ENCODE data around the gene NTRK2. TPM values are rescaled to one million over a fixed set of nuclear protein-coding genes. Genes with fewer than 3 reads are reported as not detected.

The NTRK2 gene
- total and polyA plus RNA-seq, 10 of the 15 experiments (the other 5 are each of a cell fraction or from before 2014, with no cell fraction given): 0.42 to 4.6 (median 0.65) TPM

DNA sequence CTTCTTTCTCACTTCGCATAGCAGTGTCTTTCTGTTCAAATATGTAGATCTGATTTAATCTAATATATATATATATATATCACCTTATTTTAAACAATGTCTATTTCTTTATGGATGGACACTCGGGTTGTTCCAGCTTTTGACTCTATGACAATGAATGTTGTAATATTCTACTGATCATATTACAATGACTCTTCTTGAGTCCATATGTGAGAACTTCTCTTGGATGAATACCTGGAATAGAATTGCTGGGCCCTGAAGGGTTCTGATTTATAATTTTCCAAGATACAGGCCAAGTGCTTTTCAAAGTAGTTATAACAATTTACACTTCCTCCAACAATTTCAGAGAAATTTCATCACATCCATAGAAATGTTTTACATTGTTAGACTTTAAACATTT lies 28.8 kb downstream of the NTRK2 start:
- Histone ChIP-seq H3K27ac (ENCODE audit: control insufficient read depth, insufficient read depth) (no peak overlapping the region), H3K9me3 (replicated peaks; ENCODE audit: control insufficient read depth, insufficient read depth, low read length) (no peaks in the 10 kb centered on the region), H3K4me1 (ENCODE audit: control insufficient read depth, insufficient read depth, low read length) (peaks cover 27% of the 10 kb centered on the region), H2AFZ (ENCODE audit: control insufficient read depth, low read depth, low read length) (no peak overlapping the region), H4K20me1 (ENCODE audit: control insufficient read depth, insufficient read depth) (no peaks in the 10 kb centered on the region), H3K36me3 (ENCODE audit: control insufficient read depth in 2 of 2, insufficient read depth in 2 of 2, low read length in 1 of 2) (no peaks in the 10 kb centered on the region), H3K9ac (ENCODE audit: control insufficient read depth, insufficient read depth, low read length) (no peak overlapping the region), H3K27me3 (replicated peaks in 1 of 2; ENCODE audit: control insufficient read depth in 2 of 2, insufficient read depth in 2 of 2, low read length in 1 of 2) (no peaks in the 10 kb centered on the region), H3K79me2 (ENCODE audit: control insufficient read depth, insufficient read depth, low read length) (no peaks in the 10 kb centered on the region; the same call in 1 of the 2 replicates), H3K4me2 (ENCODE audit: control insufficient read depth, insufficient read depth) (no peak overlapping the region), H3K4me3 (no peak overlapping the region)
- 86% methylated on average over 2 of the region's 2 CpGs for WGBS (ENCODE audit: insufficient coverage, insufficient replicate concordance, low lambda C conversion rate, missing lambda C conversion rate)
- FAIRE-seq (no peak), DNase-seq (ENCODE audit: low read depth, low spot score) (no peak), ATAC-seq (no peak)
- intact Hi-C loops (cut with micrococcal nuclease; ENCODE audit: unreplicated experiment) (loop anchor here (10.0 kb wide), 2 partner anchors 366 to 446 kb away; no protein-coding TSS in a partner anchor), in situ Hi-C loops (cut with MboI) (loop anchor here (5.0 to 10.0 kb wide), 3 partner anchors 79 to 446 kb away; no protein-coding TSS in a partner anchor)
- CTCF ChIA-PET: interaction anchor here (0.6 to 14.5 kb wide), 49 partner anchors 8 to 1178 kb away, joined by 3 to 792 read pairs (median 5); no protein-coding TSS in a partner anchor
- TF ChIP-seq CEBPB (IDR thresholded peaks at IDR 0.05; ENCODE audit: borderline replicate concordance in 1 of 2, low read depth in 2 of 2, low read length in 2 of 2): no peak
- no peak for TF ChIP-seq MXI1 (IDR thresholded peaks at IDR 0.05; ENCODE audit: low read depth, low read length)
- no peak for TF ChIP-seq YBX1 (IDR thresholded peaks at IDR 0.05)
- no peak for TF ChIP-seq MYB (IDR thresholded peaks at IDR 0.05; ENCODE audit: borderline replicate concordance, low read depth, low read length)
- no peak for TF ChIP-seq ETV6 (conservative IDR thresholded peaks at IDR 0.05 in 1 of 2, IDR thresholded peaks at IDR 0.05 in 1 of 2; ENCODE audit: borderline replicate concordance in 1 of 2, low read depth in 1 of 2)
- TF ChIP-seq, protein P1, sequence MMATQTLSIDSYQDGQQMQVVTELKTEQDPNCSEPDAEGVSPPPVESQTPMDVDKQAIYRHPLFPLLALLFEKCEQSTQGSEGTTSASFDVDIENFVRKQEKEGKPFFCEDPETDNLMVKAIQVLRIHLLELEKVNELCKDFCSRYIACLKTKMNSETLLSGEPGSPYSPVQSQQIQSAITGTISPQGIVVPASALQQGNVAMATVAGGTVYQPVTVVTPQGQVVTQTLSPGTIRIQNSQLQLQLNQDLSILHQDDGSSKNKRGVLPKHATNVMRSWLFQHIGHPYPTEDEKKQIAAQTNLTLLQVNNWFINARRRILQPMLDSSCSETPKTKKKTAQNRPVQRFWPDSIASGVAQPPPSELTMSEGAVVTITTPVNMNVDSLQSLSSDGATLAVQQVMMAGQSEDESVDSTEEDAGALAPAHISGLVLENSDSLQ (IDR thresholded peaks at IDR 0.05): no peak
- TF ChIP-seq RB1 (IDR thresholded peaks at IDR 0.05; ENCODE audit: borderline replicate concordance): no peak
- TF ChIP-seq CBX3 (IDR thresholded peaks at IDR 0.05; ENCODE audit: borderline replicate concordance, low read depth): no peak
- TF ChIP-seq, protein P2, sequence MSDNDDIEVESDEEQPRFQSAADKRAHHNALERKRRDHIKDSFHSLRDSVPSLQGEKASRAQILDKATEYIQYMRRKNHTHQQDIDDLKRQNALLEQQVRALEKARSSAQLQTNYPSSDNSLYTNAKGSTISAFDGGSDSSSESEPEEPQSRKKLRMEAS (IDR thresholded peaks at IDR 0.05; ENCODE audit: low read depth, low read length): no peak
- no peak for TF ChIP-seq NR2C1 (IDR thresholded peaks at IDR 0.05)
- no peak for TF ChIP-seq SP1 (IDR thresholded peaks at IDR 0.05; ENCODE audit: low read depth, low read length)
- no peak for TF ChIP-seq EED (IDR thresholded peaks at IDR 0.05; ENCODE audit: low read depth)
- POLR2A ChIA-PET: interaction anchor here (5.5 kb wide), 1 partner anchor 82 kb away, joined by 32 read pairs; no protein-coding TSS in a partner anchor
- SMC1A ChIA-PET (ENCODE audit: uncharacterized antibody, unreplicated experiment): interaction anchor here (0.7 to 14.3 kb wide), 37 partner anchors 8 to 569 kb away, joined by 3 to 686 read pairs (median 5); no protein-coding TSS in a partner anchor
- BruUV-seq (replicated peaks): no TSS peak
- RAD21 ChIA-PET (ENCODE audit: unreplicated experiment): interaction anchor here (0.9 to 15.7 kb wide), 21 partner anchors 10 to 912 kb away, joined by 3 to 582 read pairs (median 4); no protein-coding TSS in a partner anchor
